ENCODE measurements around the gene PRG2. TPM values are rescaled to one million over a fixed set of nuclear protein-coding genes. Genes with fewer than 3 reads are reported as not detected.

PRG2 gene
- total and polyA plus RNA-seq, 9 of the 15 experiments (the other 6 are each of a cell fraction or from before 2014, with no cell fraction given), result 1.8 to 78.0 (median 26.6) TPM

GRCh38 chr11:57432714-57433163 is 42.3 kb upstream of the PRG2 start (continued):
- TF ChIP-seq ZMIZ1 (IDR thresholded peaks at IDR 0.05; ENCODE audit: low read depth in 2 of 2, low read length in 2 of 2) (peak in 1 of 2 experiments; percentile 49; a peak in 1 of 4 replicates), SMARCA4 (IDR thresholded peaks at IDR 0.05) (peak; percentile 81), ESRRA (IDR thresholded peaks at IDR 0.05; ENCODE audit: borderline replicate concordance, low read depth) (peak; percentile 92; the same call in 1 of the 2 replicates), CTBP1 (IDR thresholded peaks at IDR 0.05; ENCODE audit: borderline replicate concordance) (peak; percentile 51; the same call in 1 of the 2 replicates), ZBED1 (IDR thresholded peaks at IDR 0.05) (0 out of 2 replicates have a peak, but pooled peaks have one; percentile 30), PHTF2 (CRISPR knock-in tag; IDR thresholded peaks at IDR 0.05) (no peak), POLR2AphosphoS5 (IDR thresholded peaks at IDR 0.05; ENCODE audit: control insufficient read depth, insufficient read depth, low read depth, low read length) (peak; percentile 49; the same call in 1 of the 2 replicates), SMARCC2 (IDR thresholded peaks at IDR 0.05; ENCODE audit: low read depth) (0 out of 2 replicates have a peak, but pooled peaks have one; percentile 30), SREBF1 (IDR thresholded peaks at IDR 0.05; ENCODE audit: borderline replicate concordance, low read depth, low read length) (no peak), SRSF3 (IDR thresholded peaks at IDR 0.05; ENCODE audit: insufficient read depth, low read length) (no peak), CC2D1A (IDR thresholded peaks at IDR 0.05) (no peak), ZNF121 (CRISPR knock-in tag; conservative IDR thresholded peaks at IDR 0.05) (no peak), TEAD1 (CRISPR knock-in tag; IDR thresholded peaks at IDR 0.05) (peak in 1 of 2 experiments; percentile 52; a peak in 1 of 4 replicates), ZNF12 (CRISPR knock-in tag; IDR thresholded peaks at IDR 0.05) (no peak), SIN3A (IDR thresholded peaks at IDR 0.05; ENCODE audit: borderline replicate concordance in 2 of 2, control insufficient read depth in 1 of 2, low read depth in 2 of 2, low read length in 2 of 2) (no peak), EWSR1 (IDR thresholded peaks at IDR 0.05; ENCODE audit: borderline replicate concordance, low read depth, partially characterized antibody) (no peak), CCNT2 (IDR thresholded peaks at IDR 0.05; ENCODE audit: borderline replicate concordance, extremely low read depth, insufficient read length, low read depth, low read length) (peak; percentile 52), ZBTB7A (IDR thresholded peaks at IDR 0.05; ENCODE audit: borderline replicate concordance, control insufficient read depth, low read depth, low read length) (peak; percentile 72), ZNF592 (IDR thresholded peaks at IDR 0.05) (peak; percentile 48; the same call in 1 of the 2 replicates), CBX1 (IDR thresholded peaks at IDR 0.05; ENCODE audit: low read depth) (no peak), DPF2 (IDR thresholded peaks at IDR 0.05) (peak; percentile 75), HMG20A (CRISPR knock-in tag; conservative IDR thresholded peaks at IDR 0.05) (no peak)

Data from K562 (cell line).